ENCODE data around the gene MYMX.
"Not testable (repeated sequence)": the region's sequence is repeated elsewhere in the genome, so short reads cannot be mapped to it uniquely, and the experiment has no call there.

MYMX gene

DNA sequence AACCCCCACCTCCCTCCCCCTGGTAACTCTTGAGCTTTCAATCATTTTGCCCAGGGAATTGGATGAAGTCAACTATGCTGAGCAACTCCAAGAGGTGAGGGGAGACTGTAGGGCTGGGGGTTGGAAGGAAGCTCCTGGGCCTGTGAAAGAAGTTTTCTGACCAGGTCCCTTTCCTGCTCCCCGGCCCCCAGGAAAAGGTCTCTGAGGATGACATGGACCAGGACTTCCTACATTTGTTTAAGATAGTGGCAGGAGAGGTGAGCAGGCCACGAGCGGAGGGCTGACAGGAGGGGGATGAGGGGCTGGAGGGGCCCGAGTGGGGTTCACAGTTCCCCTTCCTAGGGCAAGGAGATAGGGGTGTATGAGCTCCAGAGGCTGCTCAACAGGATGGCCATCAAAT, 36.3 kb upstream of the MYMX start:
- H3K9me3 ChIP-seq (ENCODE audit: control insufficient read depth, insufficient read depth, low read length) = no peaks in the 10 kb centered on the region
- peaks cover 22% of the 10 kb centered on the region for H3K4me1 ChIP-seq (ENCODE audit: insufficient read depth, low read length)
- no peak overlapping the region for H3K9ac ChIP-seq (ENCODE audit: low read depth, low read length)
- no peaks in the 10 kb centered on the region for H3K36me3 ChIP-seq (ENCODE audit: insufficient read depth, low read length)

- H3K4me1 ChIP-seq (ENCODE audit: insufficient read depth, low read length) = peaks cover 23% of the 10 kb centered on the region
- H3K9ac ChIP-seq (ENCODE audit: low read depth, low read length) = no peak overlapping the region
- H3K36me3 ChIP-seq (ENCODE audit: insufficient read depth, low read length) = no peaks in the 10 kb centered on the region
- no peaks in the 10 kb centered on the region for H3K9me3 ChIP-seq (ENCODE audit: control insufficient read depth, insufficient read depth, low read length)
Observed at GRCh38 chr6:44180886-44181285, 35.8 kb upstream of the MYMX start.

GRCh38 chr6:44181784-44182183, 34.9 kb upstream of the MYMX start:
- peaks cover 23% of the 10 kb centered on the region for H3K4me1 ChIP-seq (ENCODE audit: insufficient read depth, low read length)
- not testable (repeated sequence) for H3K9me3 ChIP-seq (ENCODE audit: control insufficient read depth, insufficient read depth, low read length); H3K36me3 ChIP-seq (ENCODE audit: insufficient read depth, low read length); H3K9ac ChIP-seq (ENCODE audit: low read depth, low read length)

GRCh38 chr6:44182911-44183390, 33.8 kb upstream of the MYMX start:
- peaks cover 20% of the 10 kb centered on the region for H3K4me1 ChIP-seq (ENCODE audit: insufficient read depth, low read length)
- no peak overlapping the region for H3K9ac ChIP-seq (ENCODE audit: low read depth, low read length)
- H3K36me3 ChIP-seq (ENCODE audit: insufficient read depth, low read length) = no peaks in the 10 kb centered on the region
- no peaks in the 10 kb centered on the region for H3K9me3 ChIP-seq (ENCODE audit: control insufficient read depth, insufficient read depth, low read length)

GRCh38 chr6:44183783-44184182, 32.9 kb upstream of the MYMX start:
- Histone ChIP-seq H3K36me3 (ENCODE audit: insufficient read depth, low read length) (no peaks in the 10 kb centered on the region), H3K9ac (ENCODE audit: low read depth, low read length) (no peak overlapping the region), H3K9me3 (ENCODE audit: control insufficient read depth, insufficient read depth, low read length) (no peaks in the 10 kb centered on the region), H3K4me1 (ENCODE audit: insufficient read depth, low read length) (peaks cover 20% of the 10 kb centered on the region)

GRCh38 chr6:44185356-44185755, 31.4 kb upstream of the MYMX start:
- peaks cover 20% of the 10 kb centered on the region for H3K4me1 ChIP-seq (ENCODE audit: insufficient read depth, low read length)
- H3K36me3 ChIP-seq (ENCODE audit: insufficient read depth, low read length); H3K9ac ChIP-seq (ENCODE audit: low read depth, low read length); H3K9me3 ChIP-seq (ENCODE audit: control insufficient read depth, insufficient read depth, low read length): not testable (repeated sequence)

DNA sequence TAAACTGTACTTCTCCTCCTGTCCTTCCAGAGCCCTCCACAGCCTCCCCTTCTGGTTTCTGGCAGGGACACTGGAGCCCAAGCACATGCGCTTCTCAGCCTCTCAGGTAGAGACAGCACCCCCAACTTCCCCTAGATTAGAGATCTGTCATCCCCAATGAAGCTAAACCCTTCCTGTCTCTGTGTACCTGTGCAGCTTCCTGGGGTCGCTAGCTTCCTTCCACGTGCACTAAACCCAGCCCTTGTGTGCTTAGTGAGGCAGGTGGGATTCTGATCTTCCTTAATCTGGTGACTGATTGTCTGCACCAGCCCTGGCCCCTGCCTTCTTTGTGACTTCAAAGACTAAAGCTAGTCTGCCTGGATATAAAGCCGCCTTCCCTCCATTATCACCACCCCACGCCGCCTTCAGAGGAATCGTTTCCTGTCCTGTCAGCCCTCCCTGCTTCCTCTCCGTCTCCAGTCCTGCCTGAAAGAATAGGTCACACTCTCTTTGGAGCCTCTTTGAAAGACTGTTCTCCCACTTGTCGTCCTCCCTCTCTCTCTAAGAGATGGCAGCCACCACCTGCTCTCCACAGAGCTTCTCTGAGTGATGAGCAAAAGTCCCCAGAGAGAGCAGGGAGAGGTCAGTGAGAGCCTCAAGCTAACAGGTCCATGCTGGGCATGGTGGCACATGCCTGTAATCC, 30.6 kb upstream of the MYMX start:
- no peaks in the 10 kb centered on the region for H3K9me3 ChIP-seq (ENCODE audit: control insufficient read depth, insufficient read depth, low read length)
- no peaks in the 10 kb centered on the region for H3K36me3 ChIP-seq (ENCODE audit: insufficient read depth, low read length)
- H3K4me1 ChIP-seq (ENCODE audit: insufficient read depth, low read length) = peaks cover 20% of the 10 kb centered on the region
- H3K9ac ChIP-seq (ENCODE audit: low read depth, low read length) = no peak overlapping the region

DNA sequence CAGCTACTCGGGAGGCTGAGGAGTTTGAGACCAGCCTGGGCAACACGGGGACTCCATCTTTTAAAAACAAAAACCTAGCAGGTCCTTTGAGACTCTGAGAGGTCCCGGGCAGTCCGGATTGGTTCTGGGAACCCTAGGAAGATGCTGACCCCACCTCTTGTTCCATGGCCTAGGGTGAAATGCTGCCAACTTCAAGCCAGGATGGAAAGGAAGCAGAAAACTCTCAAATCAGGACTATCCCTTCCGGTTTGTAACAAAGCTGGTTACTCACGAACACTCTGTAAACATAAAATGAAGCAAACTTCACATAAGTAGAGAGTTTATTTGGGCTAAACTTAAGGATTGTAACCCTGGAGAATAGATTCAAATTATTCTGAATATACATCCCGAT, 30.1 kb upstream of the MYMX start:
- H3K36me3 ChIP-seq (ENCODE audit: insufficient read depth, low read length) = no peaks in the 10 kb centered on the region
- H3K4me1 ChIP-seq (ENCODE audit: insufficient read depth, low read length) = peaks cover 20% of the 10 kb centered on the region
- no peaks in the 10 kb centered on the region for H3K9me3 ChIP-seq (ENCODE audit: control insufficient read depth, insufficient read depth, low read length)
- no peak overlapping the region for H3K9ac ChIP-seq (ENCODE audit: low read depth, low read length)

GRCh38 chr6:44188819-44189218, 27.9 kb upstream of the MYMX start:
- Histone ChIP-seq H3K9me3 (ENCODE audit: control insufficient read depth, insufficient read depth, low read length) (no peaks in the 10 kb centered on the region), H3K9ac (ENCODE audit: low read depth, low read length) (no peak overlapping the region), H3K36me3 (ENCODE audit: insufficient read depth, low read length) (no peaks in the 10 kb centered on the region), H3K4me1 (ENCODE audit: insufficient read depth, low read length) (peaks cover 25% of the 10 kb centered on the region)

GRCh38 chr6:44189257-44189656, 27.5 kb upstream of the MYMX start:
- Histone ChIP-seq H3K9ac (ENCODE audit: low read depth, low read length) (no peak overlapping the region), H3K36me3 (ENCODE audit: insufficient read depth, low read length) (no peaks in the 10 kb centered on the region), H3K9me3 (ENCODE audit: control insufficient read depth, insufficient read depth, low read length) (no peaks in the 10 kb centered on the region), H3K4me1 (ENCODE audit: insufficient read depth, low read length) (peaks cover 22% of the 10 kb centered on the region)

DNA sequence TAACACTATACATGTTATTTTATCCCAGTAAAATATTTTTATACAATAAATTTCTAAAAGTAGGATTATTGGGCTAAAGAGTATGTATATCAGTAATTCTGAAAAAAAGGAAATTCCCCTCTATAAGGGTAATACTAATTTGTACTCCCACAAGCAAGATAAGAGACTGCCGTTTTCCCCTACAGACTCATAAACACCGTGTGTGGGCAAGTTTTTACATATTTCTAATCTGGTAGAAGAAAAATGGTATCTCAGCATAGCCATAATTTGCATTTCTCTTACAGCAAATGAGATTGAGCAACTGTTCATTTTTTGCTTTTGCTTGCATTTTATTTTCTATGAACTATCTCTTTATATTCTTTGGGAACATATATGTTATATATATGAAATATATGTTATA, 26.0 kb upstream of the MYMX start:
- Histone ChIP-seq H3K9ac (ENCODE audit: low read depth, low read length) (no peak overlapping the region), H3K9me3 (ENCODE audit: control insufficient read depth, insufficient read depth, low read length) (no peaks in the 10 kb centered on the region), H3K4me1 (ENCODE audit: insufficient read depth, low read length) (peaks cover 22% of the 10 kb centered on the region), H3K36me3 (ENCODE audit: insufficient read depth, low read length) (no peaks in the 10 kb centered on the region)

- Histone ChIP-seq H3K9me3 (ENCODE audit: control insufficient read depth, insufficient read depth, low read length) (no peaks in the 10 kb centered on the region), H3K36me3 (ENCODE audit: insufficient read depth, low read length) (no peaks in the 10 kb centered on the region), H3K9ac (ENCODE audit: low read depth, low read length) (no peak overlapping the region), H3K4me1 (ENCODE audit: insufficient read depth, low read length) (peaks cover 11% of the 10 kb centered on the region)
Observed at GRCh38 chr6:44192428-44193041, 24.2 kb upstream of the MYMX start.

DNA sequence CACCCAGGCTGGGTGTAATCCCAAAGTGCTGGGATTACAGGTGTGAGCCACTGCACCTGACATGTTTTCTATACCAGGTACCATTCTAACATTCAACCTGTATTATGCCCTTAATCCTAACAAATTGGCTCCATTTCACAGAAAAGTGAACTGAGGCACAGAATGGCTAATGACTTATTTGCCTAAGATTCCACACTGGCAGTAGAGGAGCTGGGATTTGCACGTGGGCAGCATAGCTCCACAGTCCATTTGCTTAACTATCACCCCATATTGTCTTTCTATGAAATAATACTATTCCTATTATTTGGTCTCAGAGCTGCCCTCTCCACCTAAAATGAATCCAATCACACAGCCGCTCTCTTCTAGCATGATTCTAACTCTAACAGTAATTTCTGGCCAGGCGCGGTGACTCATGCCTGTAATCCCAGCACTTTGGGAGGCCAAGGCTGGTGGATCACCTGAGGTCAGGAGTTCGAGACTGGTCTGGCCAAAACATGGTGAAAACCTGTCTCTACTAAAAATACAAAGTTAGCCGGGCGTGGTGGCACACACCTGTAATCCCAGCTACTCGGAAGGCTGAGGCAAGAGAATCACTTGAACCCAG, 23.3 kb upstream of the MYMX start:
- Histone ChIP-seq H3K36me3 (ENCODE audit: insufficient read depth, low read length) (no peaks in the 10 kb centered on the region), H3K9me3 (ENCODE audit: control insufficient read depth, insufficient read depth, low read length) (no peaks in the 10 kb centered on the region), H3K9ac (ENCODE audit: low read depth, low read length) (no peak overlapping the region), H3K4me1 (ENCODE audit: insufficient read depth, low read length) (peaks cover 11% of the 10 kb centered on the region)

DNA sequence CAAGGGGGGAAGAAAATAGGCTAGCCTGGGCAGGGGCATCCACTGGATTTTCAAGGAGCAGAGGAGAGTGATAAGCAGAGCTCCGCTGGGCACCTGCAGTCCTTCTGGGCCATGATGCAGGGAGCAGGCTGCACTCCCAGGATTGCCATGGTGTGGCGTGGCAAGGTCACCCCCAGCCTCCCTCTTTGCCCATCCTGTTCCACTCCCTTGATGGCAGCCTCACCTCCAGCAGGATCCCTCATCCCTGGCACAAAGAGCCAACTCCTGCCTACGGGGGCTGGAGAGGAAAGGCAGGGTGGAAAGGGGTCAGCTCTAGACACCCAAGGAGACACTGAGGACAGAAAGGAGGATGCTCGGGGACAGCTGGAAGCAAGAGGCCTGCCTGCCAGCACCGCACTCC, 22.4 kb upstream of the MYMX start:
- Histone ChIP-seq H3K9ac (ENCODE audit: low read depth, low read length) (no peak overlapping the region), H3K4me1 (ENCODE audit: insufficient read depth, low read length) (peaks cover 11% of the 10 kb centered on the region), H3K9me3 (ENCODE audit: control insufficient read depth, insufficient read depth, low read length) (no peaks in the 10 kb centered on the region), H3K36me3 (ENCODE audit: insufficient read depth, low read length) (no peaks in the 10 kb centered on the region)

DNA sequence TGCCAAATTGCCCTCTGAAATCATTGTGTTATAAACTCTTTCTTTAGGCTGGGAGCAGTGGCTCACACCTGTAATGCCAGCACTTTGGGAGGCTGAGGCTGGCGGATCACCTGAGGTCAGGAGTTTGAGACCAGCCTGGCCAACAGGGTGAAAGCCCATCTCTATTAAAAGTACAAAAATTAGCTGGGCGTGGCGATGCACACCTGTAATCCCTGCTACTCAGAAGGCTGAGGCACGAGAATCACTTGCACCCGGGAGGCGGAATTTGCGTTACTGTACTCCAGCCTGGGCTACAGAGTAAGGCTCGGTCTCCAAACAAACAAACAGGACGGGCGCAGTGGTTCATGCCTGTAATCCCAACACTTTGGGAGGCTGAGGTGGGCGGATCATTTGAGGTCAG, 20.4 kb upstream of the MYMX start:
- not testable (repeated sequence) for H3K9ac ChIP-seq (ENCODE audit: low read depth, low read length)

More for the DNA sequence above, 20.4 kb upstream of the MYMX start:
- not testable (repeated sequence) for H3K36me3 ChIP-seq (ENCODE audit: insufficient read depth, low read length); H3K9me3 ChIP-seq (ENCODE audit: control insufficient read depth, insufficient read depth, low read length)
- H3K4me1 ChIP-seq (ENCODE audit: insufficient read depth, low read length) = peaks cover 17% of the 10 kb centered on the region
